Brain pericyte (primary cell): ENCODE data around the gene C6orf89.
"Not testable (repeated sequence)": the region's sequence is repeated elsewhere in the genome, so short reads cannot be mapped to it uniquely, and the experiment has no call there.

Experiments used
- DNase-seq: peaks from one replicate; pipeline ENCODE4 v3.0.0-alpha.2; 2012; ENCODE audit warnings: low read depth, low spot score

The C6orf89 gene

GRCh38 chr6:36888115-36888643 lies 2.4 kb downstream of the C6orf89 start:
- DNase-seq = no peak

GRCh38 chr6:36888654-36889481 lies 3.1 kb downstream of the C6orf89 start:
- DNase-seq = no peak

DNA sequence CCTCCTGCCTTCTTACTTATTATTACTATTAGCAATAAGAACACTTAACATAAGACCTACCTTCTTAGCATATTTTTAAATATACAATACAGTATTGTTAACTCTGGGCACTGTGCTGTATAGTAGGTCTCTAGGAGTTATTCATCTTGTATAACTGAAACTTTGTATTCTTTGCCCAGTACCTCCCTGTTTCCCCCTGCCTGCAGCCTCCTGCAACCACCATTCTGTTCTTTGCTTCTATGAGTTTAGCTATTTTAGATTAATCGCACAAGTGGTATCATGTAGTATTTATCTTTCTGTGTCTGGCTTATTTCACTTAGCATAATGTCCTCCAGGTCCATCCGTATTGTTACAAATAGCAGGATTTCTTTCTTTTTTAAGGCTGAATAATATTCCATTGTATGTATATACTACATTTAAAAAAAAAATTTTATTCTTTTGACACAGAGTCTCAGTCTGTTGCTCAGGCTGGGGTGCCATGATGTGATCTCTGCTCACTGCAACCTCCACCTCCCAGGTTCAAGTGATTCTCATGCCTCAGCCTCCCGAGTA lies 4.4 kb downstream of the C6orf89 start:
- no peak for DNase-seq

DNA sequence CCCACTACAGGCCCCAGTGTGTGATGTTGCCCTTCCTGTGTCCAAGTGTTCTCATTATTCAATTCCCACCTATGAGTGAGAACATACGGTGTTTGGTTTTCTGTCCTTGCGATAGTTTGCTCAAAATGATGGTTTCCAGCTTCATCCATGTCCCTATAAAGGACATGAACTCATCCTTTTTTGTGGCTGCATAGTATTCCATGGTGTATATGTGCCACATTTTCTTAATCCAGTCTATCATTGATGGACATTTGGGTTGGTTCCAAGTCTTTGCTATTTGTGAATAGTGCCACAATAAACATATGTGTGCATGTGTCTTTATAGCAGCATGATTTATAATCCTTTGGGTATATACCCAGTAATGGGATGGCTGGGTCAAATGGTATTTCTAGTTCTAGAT lies 5.4 kb downstream of the C6orf89 start:
- not testable (repeated sequence) for DNase-seq

DNA sequence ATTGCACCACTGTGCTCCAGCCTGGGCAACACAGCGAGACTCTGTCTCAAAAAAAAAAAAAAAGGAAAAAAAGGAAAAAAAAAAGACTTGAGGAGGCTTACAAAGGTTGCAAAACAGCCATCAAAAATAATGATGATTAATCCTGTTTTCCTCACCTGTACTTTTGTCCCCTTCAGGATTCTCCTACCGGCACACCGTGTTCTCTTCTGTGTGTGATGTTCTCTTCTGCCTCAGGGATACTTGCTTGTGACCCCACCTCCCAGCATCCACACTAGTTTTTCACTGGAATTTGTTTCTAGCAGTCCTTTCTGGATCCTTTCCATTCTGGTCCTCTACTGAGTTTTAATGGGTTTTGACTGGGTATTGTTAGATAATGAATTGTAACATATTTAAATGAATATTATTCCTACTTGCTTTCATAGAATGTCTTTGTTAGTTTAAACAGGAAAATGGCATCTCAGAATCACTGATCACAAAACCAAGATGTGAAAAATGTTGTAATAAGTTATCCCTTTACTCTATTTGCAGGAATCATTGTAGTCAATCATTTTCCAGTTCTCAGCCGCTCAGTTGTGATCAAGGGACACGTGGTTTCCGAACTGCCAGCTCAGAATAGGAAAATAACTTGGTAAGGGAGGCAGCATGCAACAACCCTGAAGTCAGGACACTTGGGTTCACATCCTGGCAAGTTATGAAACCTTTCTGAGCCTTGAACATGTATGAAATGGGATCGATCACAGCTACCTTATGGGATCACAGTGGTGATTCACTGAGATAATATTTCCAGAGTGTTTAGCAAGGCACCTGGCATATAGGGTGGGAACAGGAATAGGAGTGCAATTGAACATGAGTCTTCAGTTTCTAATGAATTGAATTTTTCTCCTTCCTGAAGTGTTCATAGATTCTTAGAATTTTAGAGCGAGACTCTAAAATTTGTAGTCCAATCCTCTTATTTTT lies 8.5 kb downstream of the C6orf89 start:
- DNase-seq = no peak

DNA sequence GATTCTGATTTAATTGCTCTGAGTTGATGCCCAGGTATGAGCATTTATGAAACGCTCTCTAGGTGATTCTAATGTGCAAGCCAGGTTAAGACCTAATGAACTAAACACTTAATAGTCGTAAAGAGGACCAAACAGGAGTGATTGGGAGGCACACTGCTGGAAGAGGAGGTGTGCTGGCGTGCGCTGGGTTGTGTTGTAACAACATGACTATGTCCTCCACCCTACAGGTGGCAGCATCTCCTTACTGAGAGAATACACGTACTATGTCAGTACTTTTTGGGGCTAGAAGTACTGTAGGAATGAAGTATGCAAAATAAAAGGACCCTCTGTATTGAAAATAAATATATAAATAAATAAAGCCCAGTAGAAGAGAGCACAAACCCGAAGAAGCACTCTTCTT lies 11.9 kb downstream of the C6orf89 start:
- DNase-seq = no peak

GRCh38 chr6:36904114-36904513 lies 18.4 kb downstream of the C6orf89 start:
- DNase-seq = no peak

- no peak for DNase-seq
Measured at GRCh38 chr6:36904851-36905393, 19.2 kb downstream of the C6orf89 start.

GRCh38 chr6:36906539-36907325 lies 21.0 kb downstream of the C6orf89 start:
- DNase-seq = no peak

GRCh38 chr6:36907781-36908180 lies 22.0 kb downstream of the C6orf89 start:
- no peak for DNase-seq

DNA sequence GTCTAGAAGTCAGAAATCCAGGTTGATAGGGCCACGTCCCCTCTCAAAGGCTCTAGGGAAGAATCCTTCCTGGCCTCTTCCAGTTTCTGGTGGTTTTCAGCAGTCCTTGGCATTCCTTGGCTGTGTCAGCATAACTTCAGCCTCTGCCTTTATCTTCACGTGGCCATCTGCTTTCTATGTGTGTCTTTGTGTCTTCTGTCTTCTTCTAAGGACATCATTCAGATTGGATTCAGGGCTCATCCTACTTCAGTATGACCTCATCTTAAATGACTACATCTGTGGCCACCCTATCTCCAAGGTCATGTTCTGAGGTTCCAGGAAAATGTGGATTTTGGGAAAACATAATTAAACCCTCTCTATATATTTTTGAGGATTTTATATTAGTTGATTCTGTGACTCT lies 23.0 kb downstream of the C6orf89 start:
- DNase-seq = no peak

DNA sequence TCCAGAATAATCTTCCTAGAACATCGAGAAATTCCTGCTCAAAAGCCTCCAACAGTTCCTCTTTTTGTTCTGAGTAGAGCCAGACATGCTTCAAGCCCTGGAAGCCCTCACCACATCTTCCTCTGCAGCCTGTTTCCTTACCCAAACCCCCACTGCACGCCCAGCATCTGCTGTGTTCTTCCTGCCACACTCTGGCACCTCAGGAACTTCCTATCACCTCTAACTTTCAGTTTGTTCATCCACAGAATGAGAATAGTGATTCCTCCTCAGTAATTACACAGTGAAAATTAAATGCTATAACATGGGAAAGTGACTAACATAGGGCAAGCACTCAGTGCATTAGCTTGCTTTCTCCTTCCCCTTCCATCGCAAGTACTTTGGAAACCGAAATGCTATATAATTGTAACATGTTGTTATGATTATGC lies 26.3 kb downstream of the C6orf89 start:
- DNase-seq = no peak

- DNase-seq = peak; percentile 57
Measured at GRCh38 chr6:36912586-36912985, 26.8 kb downstream of the C6orf89 start.

- no peak for DNase-seq
Measured at GRCh38 chr6:36913082-36913481, 27.3 kb downstream of the C6orf89 start.

GRCh38 chr6:36914227-36914794 lies 28.6 kb downstream of the C6orf89 start:
- DNase-seq = no peak

DNA sequence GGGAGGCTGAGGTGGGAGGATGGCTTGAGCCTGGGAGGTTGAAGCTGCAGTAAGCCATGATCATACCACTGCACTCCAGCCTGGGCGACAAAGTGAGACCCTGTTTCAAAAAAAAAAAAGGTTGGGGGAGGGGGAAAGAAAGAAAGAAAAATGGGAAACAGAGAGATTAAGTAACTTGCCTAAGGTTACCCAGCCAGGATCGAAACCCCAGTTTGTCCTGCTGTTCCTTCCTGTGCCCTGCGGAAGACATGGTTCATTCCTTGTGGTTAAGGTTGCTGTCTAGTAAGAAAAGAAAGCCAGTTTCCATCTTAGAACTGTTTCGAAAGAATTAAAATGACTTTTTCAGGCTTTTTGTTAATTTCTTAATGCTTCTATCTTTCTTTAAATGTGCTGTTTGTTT lies 29.8 kb downstream of the C6orf89 start:
- no peak for DNase-seq

DNA sequence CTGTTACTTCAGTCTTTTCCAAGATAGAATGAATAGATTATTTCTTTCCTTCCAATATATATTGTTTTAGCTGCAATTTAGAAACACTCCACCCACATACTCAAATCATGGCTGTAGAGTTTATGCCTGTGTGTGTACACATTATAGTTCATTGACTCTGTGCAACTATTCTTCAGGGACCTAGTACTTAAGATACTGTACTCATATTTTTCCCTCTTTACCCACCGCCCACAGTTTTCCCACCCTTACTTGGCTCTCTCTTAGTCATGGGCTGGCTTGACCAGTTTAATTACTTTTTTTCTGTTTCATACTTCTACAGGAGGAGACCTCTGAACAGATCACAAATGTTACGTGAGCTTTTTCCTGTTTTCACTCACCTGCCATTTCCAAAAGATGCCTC lies 30.4 kb downstream of the C6orf89 start:
- no peak for DNase-seq

- DNase-seq = no peak
Measured at GRCh38 chr6:36917541-36918193, 31.9 kb downstream of the C6orf89 start.

DNA sequence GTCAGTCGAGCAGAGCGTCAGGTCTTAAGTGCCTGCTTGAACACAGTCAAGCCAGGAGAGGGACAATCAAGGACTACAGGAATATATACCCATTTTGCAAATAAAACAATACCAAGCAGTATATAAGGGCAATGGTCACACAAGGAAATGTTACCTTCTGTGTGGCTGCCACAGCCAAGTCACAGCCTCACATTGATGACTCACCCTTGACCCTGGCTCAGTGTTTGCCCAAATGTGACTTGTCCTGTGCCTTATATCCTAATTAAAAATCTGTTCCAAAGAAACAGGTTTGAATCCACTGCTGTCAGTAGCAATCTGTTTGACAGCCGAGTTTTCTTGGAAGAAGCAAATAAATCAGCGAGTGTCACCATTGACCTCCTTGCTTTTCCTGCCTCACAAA lies 34.3 kb downstream of the C6orf89 start:
- DNase-seq = no peak

DNA sequence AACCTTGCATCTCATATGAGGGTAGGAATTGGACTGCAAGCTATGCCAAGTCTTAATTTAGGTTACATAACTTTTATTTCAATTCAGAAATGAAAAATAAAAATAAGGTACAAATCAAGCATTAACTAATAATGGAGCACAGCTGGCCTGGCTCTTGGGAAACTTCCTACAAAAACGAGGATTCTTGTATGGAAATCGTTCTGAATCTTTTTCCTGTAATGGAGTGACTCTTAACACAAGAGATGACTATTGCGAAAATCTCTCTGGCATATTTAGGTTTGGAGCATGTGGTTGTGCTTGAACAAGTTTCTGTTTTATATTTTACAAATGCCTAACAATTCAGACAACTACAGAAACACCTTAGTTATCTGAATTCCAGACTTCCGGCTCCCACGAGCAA lies 34.8 kb downstream of the C6orf89 start:
- DNase-seq = no peak
